Inflammatory macrophage treated with lipopolysaccharide for 1 hour (primary cell): ENCODE data around the gene ACD.

Source experiments
- DNase-seq, 2 donors: peaks; one replicate each; pipeline ENCODE4 v3.0.0-alpha.2; 2020 to 2022

Gene ACD

DNA sequence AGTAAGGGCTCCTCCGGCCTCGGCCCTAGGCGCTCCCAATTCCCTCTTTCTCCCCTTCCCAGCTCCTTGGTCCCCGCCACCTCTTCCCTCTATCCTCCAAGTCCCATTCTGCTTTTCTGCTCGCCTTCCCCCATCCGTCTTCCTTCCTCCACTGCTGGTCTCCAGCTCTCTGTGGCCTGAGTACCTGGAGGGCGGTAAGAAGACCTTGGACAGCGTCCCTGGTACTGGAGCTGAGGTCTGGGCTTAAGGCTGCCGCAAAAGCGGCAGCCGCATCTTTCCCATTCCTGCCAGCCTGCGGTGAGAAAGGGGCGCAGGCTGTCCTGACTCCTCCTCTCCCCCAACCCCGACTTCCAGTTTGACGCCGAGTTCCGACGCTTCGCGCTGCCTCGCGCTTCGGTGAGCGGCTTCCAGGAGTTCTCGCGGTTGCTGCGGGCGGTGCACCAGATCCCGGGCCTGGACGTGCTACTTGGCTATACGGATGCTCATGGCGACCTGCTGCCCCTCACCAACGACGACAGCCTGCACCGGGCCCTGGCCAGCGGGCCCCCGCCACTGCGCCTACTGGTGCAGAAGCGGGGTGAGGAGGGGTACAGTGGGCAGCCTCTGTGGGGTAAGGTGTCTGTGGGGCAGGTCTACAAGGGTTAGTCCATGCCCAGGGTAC, 1.2 kb upstream of the ACD start:
- peak in 1 of 2 donors; percentile 3 for DNase-seq

DNA sequence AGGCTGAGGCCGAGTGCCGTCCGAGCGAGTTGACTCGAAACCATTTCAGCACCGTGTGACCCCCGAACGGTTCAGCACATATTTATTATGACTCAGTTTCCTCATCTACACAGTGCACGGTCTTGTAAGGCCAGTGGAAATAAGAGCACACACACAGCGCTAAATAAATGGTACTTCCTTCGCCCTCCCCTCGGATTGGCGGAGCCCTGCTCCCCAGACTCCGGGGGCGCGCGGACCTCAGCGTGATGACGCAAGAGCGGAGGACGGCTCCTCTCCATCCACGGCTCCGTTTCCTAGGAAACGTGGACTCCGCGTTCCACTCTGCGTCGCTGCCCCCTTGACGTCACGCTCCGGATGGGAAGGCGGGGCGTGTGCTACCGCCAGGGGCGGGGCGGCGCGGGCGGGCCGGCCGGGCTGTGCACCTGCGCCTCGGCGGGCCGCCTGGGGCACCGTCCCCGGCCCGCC, 536 bp upstream of the ACD start, which contains the start of gene PARD6A:
Gene PARD6A, plus strand, starts transcription at position 397 of the 465 bp plus-strand sequence. CDS start 79 bp downstream, outside the sequence.
- DNase-seq, result peak; percentile 93 to 95

DNA sequence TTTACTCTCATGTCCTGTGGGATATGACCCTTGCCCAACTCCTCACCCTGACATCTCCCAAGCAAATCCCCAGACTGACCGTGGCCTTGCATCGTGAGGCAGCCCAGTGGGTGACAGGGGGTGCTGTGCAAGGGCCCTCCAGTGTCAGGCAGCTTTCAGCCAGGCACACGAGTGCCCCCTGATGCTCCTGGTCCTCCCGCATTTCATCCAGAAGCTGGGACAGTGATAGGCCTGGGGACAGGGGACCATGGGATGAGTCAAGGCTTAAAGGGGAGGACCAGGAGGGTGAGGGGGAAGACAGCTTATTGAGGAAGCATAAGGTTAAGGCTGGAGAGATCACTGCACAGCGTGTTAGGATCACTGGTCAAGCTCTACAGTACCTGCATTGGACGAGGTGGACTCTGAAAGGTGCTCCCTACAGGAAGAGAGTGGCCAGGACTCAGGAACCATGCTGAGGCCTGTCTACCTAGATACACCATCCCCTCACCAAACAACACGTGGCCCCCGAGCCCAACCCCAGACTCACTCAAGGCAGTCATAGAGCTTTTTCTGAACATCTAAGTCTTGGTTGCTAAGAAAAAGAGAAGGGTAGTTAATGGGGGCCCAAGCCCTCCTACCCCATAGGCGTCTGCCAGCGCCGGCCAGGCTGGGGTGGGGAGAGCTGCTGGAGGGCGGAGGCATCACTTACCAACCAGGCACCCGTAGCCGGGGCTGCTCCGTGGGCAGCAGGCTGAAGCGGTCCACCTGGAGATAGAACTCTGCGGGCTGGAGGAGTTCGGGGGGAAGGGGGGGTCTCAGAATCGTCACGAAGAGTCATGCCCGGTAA, 998 bp downstream of the ACD start:
- no peak for DNase-seq

DNA sequence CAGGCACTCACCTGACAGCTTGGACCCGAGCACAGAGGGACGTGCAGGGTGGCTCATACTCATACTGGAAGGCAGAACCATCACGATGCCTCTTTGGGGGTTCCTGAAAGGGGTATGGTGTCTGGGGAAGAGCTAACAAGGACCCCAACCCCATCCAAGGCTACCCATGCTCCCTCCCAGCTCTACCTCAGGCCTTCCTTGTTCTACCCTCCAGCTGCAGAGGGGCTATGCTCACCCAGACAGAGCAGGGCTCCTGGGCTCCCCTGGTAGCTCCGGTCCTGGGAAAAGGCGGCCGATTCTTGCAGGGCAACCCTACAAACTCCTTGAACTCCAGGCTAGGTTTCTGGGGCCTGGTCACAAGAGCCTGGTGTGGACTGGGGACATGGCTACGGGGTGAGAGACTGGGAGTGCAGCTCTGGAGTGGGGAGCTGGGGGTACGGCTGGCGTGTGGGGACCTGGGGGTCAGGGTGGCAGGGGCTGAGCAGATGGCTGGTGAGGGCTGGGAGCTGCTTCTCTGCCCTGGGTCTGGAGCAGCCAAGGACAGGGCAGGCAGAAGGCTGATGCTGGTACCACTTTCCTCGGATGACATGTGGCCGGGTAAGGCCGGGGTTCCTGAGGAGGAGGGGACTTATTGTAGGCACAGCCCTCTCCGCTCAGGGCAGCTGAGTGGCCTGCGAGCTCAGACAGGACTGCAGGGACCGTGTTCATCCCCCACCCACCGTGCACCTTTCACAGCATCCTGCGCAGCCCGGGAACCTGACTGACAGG, 2.1 kb downstream of the ACD start:
- no peak for DNase-seq

DNA sequence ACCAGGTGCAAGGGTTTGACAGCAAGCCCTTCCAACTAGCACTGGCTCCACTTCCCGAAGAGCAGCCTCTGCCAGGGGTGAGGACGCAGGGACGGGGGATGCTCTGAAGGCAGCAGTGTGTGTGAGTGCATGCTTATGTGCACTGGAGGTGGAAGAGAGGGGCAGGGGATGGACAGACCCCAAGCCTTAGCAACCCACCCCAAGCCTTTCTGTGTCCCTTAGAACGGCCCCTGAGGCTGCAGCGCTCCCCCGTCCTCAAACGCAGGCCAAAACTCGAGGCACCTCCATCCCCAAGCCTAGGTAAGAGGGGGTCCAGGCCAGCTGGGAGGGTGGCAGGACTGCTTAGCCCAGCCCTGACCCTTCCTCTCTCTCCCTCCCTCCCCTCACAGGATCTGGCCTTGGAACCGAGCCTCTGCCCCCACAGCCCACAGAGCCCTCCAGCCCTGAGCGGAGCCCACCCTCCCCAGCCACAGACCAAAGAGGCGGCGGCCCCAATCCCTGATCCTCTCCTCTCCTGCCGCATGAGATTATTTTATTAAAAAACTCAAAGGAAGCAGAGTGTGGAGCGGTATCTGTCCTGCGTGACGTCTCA, 2.9 kb downstream of the ACD start:
- DNase-seq, result no peak

DNA sequence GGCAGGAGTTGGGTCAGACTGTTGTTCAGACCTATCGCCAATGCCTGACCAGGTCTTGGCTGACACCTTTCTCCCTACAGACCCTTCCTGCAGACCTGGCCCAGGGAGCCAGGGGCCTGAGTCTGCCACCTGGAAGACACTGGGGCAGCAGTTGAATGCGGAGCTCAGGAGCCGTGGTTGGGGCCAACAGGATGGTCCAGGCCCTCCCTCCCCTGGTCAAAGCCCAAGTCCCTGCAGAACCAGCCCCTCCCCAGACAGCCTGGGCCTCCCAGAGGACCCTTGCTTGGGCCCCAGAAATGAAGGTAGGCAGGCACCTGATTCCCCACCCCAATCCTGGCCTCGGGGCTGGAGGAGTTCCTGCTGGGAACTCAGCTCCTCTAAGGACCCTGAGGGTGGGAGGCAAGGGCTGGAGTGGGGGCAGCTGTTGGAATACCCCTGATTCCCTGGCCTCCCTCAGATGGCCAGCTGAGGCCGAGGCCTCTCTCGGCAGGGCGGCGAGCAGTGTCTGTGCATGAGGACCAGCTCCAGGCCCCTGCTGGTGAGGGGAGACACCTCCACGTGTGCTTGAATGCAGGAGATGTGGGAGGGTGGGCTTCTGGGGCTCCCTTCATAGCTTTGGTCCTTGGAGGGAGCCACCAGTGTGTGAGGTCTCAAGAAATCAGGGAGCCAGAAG, 3.6 kb downstream of the ACD start:
- no peak for DNase-seq

DNA sequence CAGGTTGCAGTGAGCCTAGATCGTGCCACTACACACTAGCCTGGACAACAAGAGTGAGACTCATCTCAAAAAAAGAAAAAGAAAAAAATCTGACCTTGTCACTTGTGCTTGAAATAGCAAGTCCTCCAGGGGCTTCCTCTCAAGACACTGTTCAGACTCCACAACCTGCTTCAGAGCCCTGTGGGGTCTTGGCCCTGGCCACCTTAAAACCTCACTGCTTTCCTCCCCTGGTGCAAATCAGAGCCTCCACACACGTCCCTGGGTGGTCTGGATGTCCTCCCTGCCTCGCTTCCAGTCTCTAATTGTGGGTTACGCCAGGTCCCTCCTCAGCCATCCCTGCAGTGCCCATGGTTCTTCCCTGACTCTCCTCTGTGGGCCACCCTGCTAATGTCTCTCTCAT, 4.7 kb downstream of the ACD start:
- DNase-seq, result no peak

DNA sequence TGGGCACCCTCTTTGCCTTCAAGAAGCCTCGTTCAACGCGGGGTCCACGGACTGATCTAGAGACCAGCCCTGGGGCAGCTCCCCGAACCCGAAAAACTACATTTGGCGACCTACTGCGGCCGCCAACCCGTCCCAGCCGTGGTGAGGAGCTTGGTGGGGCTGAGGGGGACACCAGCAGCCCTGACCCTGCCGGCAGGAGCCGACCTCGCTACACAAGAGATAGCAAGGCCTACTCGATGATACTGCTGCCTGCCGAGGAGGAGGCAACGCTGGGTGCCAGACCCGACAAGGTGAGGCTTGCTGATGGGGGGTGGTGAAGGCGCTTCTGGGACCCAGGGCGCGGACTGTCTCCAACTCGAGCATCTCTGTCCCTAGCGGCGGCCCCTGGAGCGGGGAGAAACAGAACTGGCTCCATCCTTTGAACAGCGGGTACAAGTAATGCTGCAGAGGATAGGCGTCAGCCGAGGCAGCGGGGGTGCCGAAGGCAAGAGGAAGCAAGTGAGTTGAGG, 5.6 kb downstream of the ACD start:
- no peak for DNase-seq

DNA sequence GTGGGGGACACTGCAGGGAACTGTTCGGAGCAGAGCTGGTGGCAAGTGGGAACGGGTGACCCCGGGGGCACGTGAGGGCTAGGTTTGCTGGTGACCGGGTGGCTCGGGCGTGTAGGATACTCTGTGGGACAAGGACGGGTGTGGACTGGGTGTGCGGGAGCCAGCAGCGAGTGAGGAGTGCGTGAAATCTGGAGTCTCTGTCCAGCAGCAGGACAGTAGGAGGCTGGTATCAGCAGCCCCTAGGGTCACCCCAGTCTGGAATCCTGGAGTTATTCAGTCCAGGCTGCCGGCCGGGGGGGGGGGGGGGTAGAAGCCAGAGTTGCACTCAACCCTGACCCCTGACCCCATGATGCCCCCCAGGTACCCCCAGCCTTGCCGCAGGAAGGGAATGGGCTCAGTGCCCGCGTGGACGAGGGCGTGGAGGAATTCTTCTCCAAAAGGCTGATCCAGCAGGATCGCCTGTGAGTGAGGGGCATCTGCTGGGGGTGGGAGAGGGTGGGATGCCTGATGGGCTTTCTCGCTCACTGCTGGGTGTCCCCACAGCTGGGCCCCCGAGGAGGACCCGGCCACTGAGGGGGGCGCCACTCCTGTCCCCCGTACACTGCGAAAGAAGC, 6.2 kb downstream of the ACD start:
- no peak for DNase-seq

DNA sequence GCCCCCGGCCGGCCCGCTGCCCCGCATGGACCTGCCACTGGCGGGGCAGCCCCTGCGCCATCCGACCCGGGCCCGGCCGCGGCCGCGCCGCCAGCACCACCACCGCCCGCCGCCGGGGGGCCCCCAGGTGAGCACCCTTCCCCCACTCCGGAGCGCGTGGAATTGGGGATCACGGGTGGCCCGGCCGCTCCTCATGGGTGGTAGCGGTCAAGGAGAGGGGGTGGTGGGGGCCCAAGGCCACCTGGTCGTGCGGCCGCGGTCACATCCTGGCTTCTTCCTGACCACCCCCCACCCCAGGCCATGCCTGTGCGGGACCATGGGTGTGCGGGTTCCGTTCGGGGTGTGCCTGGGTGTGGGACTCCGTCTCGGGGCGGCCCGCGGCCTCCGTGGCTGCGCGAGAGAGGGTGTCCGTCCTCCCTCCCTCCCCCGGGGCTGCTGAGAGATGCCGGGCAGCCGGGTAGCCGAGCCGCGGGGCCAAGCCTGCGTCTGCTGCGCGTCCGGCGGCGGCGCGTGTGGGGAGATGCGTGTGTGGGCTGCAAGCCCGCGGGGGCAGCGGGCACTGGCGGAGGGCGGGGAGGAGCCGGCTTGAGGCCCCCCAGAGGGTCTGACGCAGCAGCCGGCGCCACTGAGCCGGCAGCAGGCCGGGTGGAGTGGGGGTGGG, 6.8 kb downstream of the ACD start:
- no peak for DNase-seq

DNA sequence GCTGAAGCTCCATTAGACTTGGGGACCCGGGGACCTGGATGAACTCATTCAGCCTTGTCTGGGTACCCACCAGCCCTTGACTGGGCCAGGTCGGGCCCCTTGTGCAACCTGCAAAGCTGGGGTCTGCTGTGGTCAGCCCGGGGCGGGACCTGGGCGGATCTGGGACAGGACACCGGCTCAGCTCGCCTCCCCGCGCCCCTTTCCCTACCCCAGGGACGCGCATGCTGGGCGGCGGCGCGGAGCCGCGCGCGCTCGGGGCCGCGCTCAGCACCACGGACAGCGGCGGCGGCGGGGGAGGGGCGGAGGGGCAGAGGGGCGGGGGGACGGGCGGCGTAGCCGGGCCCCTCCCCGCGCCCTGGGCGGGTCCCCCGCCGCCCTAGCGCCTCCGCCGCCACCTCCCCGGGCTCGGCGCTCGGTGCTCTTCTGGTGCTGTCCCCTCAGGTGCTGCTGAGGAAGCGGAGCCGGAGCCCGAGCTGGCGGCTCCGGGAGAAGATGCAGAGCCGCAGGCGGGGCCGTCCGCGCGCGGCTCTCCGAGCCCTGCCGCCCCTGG, 7.4 kb downstream of the ACD start:
- no peak for DNase-seq

DNA sequence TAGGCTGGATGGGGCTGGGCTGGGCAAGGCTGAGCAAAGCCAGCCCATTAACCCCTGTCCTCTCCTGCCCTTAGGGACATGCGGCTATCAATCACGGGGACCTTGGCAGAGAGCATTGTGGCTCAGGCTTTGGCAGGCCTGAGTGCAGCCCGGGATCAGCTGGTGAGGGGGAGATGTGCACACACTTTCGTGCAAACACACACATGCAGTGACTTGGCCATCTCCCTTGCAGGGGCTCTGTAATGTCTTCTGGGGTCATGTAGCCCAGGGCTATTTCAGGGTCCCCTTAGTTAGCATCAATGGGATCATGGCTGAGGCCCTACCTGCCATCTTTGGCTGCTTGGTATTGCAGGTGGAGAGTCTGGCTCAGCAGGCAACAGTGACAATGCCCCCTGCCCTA, 8.2 kb downstream of the ACD start:
- DNase-seq, result no peak

DNA sequence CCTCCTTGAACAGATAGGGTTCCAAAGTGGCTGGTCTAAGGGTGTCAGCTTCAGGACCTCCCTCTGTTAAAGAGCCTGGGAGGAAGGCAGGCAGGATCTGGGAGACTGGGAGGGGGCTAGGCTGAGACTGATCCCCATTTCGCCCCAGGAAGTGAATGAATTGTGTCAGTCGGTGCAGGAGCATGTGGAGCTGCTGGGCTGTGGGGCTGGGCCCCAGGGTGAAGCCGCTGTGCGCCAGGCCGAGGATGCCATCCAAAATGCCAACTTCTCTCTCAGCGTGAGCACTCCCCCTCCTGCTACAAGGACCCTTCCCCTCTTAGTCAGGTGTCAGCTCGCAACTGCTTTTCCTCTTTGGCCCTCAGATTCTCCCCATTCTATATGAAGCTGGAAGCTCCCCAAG, 9.0 kb downstream of the ACD start:
- no peak for DNase-seq

DNA sequence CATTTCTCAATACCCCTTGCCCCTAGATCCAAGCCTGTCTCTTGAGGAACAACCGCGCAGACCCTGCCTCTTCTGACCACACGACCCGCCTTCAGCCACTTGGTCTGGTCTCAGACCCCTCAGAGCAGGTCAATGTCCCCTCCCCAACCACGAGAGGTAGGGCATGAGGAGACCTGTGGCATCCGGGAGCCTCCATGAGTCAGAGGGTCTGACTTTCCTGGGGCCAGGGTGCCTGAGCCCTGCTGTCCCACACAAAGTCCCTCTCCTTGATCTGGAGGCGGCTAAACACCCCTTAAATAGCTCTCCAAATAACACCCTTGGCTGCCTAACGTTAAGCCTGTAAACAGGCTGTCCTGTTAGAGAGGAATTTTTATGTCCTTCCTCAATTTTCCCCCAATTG, 10.0 kb downstream of the ACD start:
- DNase-seq, result no peak

DNA sequence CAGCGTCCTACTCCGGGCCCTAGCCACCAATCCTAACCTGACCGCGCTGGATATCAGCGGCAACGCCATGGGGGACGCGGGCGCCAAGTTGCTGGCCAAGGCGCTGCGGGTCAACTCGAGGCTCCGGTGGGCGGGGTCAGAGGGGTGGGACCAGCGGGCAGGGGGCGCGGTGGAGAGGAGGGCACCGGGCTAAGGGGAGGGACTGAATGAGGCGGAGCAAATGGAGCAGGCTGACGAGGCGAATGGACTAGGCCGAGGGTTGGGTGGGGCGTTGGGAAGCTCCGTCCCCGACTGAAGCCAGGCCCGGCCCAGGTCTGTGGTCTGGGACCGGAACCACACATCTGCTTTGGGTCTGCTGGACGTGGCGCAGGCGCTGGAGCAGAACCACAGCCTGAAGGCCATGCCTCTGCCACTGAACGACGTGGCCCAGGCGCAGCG, 10.5 kb downstream of the ACD start:
- no peak for DNase-seq

DNA sequence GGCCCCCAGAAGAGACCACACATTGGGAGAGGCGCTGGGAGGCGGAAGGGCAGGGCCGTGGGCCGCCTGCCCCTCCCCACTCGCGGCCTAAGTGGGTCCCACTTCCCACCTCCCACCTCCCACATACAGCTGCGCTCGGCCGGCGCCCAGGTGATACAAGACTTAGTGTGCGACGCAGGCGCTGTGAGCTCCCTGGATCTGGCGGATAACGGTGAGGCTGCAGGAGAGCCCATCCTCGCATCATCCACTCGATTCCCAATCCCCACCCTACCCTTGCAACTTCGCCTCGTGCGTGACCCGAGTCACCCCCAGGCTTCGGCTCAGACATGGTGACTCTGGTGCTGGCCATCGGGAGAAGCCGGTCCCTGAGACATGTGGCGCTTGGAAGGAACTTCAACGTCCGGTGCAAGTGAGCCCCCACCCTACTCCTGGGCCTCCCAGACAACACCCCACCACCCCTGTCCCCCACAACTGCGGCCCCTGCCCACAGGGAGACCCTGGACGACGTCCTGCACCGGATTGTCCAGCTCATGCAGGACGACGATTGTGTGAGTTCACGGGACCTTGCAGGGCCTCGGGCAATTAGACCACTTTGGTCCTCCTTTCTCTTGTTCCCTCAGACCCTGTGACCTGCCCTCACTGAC, 11.2 kb downstream of the ACD start:
- DNase-seq, result no peak

DNA sequence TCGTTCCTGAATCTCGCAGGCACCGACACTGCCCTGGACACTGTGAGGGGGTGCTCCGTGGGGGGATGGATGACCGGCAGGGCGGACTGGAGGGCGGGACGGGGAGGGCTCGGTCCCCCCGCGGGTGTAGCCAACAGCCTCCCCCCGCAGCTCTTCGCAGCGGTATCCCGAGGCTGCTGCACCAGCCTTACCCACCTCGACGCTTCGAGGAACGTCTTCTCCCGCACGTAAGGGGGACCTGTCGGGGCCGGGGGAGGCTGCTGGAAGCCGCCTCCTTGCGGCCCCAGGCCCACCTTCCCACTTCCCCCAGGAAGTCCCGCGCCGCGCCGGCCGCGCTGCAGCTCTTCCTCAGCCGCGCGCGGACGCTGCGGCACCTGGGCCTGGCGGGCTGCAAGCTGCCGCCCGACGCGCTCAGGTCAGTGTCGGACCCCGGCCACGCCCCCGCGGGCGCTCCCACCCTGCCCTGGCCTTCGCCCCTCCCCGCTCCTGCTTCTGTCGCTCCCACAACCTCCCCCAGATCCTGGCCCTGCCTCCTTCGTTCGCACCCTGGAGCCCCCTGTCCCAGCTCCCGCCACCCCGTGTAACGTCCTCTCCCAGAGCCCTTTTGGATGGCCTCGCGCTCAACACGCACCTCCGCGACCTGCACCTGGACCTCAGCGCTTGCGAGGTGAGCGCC, 11.8 kb downstream of the ACD start:
- DNase-seq, result no peak

DNA sequence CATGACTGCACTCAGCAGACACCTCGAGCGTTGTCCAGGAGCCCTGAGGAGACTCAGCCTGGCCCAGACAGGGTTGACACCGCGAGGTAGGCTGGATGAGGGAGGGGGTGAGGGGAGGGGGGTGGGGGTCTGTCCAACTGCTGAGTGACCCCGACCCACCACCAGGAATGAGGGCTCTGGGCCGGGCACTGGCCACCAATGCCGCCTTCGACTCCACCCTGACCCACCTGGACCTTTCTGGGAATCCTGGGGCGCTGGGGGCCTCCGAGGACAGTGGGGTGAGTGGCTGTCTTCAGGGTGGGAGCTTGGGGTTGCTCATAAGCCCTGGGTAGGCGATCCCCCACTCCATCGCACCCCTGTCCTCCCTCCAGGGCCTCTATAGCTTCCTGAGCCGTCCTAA, 12.4 kb downstream of the ACD start:
- DNase-seq, result no peak

DNA sequence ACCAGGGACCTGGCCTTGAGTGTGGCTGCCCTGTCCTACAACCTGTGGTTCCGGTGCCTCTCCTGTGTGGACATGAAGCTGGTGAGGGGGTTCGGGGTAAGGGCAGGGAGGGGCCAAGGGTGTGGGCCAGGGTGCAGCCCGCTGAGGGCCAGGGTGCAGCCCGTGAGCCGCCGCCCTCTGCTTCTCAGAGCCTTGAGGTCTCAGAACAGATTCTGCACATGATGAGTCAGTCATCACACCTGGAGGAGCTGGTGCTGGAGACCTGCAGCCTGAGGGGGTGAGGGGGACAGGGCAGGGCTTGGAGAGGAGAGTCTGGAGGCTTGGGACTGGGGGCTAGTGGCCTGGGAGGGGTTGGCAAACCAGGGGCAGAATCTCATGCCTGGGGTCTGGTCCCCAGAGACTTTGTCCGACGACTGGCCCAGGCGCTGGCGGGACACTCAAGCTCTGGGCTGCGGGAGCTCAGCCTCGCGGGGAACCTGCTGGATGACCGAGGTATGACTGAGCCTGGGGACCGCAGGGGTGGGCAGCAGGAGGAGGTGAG, 12.9 kb downstream of the ACD start:
- DNase-seq, result no peak
